GM19239 (cell line): Measurements from ENCODE around the gene TSPYL4.

ENCODE experiments used
- DNase-seq: peaks from one replicate; pipeline ENCODE4 v3.0.0; 2011; ENCODE audit warnings: low spot score; ENCODE audit not compliant: insufficient read length
- FAIRE-seq: peaks from 2 replicates; lab custom pipeline; 2011; peaks lifted over from hg19 to GRCh38; lab: Jason Lieb, UNC

Gene TSPYL4

GRCh38 chr6:116277124-116277523 is 23.2 kb upstream of the TSPYL4 start:
- FAIRE-seq (no peak), DNase-seq (no peak)

- DNase-seq = no peak
- FAIRE-seq = no peak
Observed at GRCh38 chr6:116271149-116271708, 17.4 kb upstream of the TSPYL4 start.

GRCh38 chr6:116268589-116269293 is 14.9 kb upstream of the TSPYL4 start:
- peak; percentile 19 for DNase-seq

GRCh38 chr6:116267836-116268588 is 14.1 kb upstream of the TSPYL4 start:
- no peak for FAIRE-seq
- DNase-seq = no peak

More at GRCh38 chr6:116268589-116269293, 14.9 kb upstream of the TSPYL4 start:
- FAIRE-seq = peak; percentile 55

GRCh38 chr6:116266803-116267202 is 12.9 kb upstream of the TSPYL4 start:
- FAIRE-seq (no peak), DNase-seq (no peak)

- FAIRE-seq (no peak), DNase-seq (no peak)
Observed at GRCh38 chr6:116265041-116265829, 11.4 kb upstream of the TSPYL4 start.

- FAIRE-seq (no peak), DNase-seq (no peak)
Observed at GRCh38 chr6:116263353-116263752, 9.5 kb upstream of the TSPYL4 start.

GRCh38 chr6:116258520-116258919 is 4.6 kb upstream of the TSPYL4 start:
- FAIRE-seq (no peak), DNase-seq (no peak)

- FAIRE-seq = no peak
Observed at GRCh38 chr6:116256694-116257093, 2.8 kb upstream of the TSPYL4 start.

GRCh38 chr6:116255246-116255800 is 1.4 kb upstream of the TSPYL4 start:
- FAIRE-seq (no peak), DNase-seq (no peak)

More at GRCh38 chr6:116256694-116257093, 2.8 kb upstream of the TSPYL4 start:
- no peak for DNase-seq

- FAIRE-seq (peak; percentile 11), DNase-seq (no peak)
Observed at GRCh38 chr6:116254297-116255056, 602 bp upstream of the TSPYL4 start.

GRCh38 chr6:116253188-116253504 is 729 bp downstream of the TSPYL4 start:
- FAIRE-seq (no peak), DNase-seq (no peak)

GRCh38 chr6:116251568-116252384 is 2.1 kb downstream of the TSPYL4 start:
- FAIRE-seq (no peak), DNase-seq (no peak)

GRCh38 chr6:116248577-116248976 is 5.3 kb downstream of the TSPYL4 start:
- DNase-seq (no peak), FAIRE-seq (no peak)

GRCh38 chr6:116247285-116247684 is 6.6 kb downstream of the TSPYL4 start:
- DNase-seq (no peak), FAIRE-seq (no peak)

GRCh38 chr6:116246089-116246488 is 7.8 kb downstream of the TSPYL4 start:
- DNase-seq = no peak
- FAIRE-seq = peak; percentile 51

- FAIRE-seq (no peak), DNase-seq (no peak)
Observed at GRCh38 chr6:116244284-116244683, 9.6 kb downstream of the TSPYL4 start.

- DNase-seq = no peak
- FAIRE-seq = no peak
Observed at GRCh38 chr6:116239856-116240255, 14.0 kb downstream of the TSPYL4 start.

- FAIRE-seq = no peak
Observed at GRCh38 chr6:116239256-116239655, 14.6 kb downstream of the TSPYL4 start.

More at GRCh38 chr6:116239256-116239655, 14.6 kb downstream of the TSPYL4 start:
- no peak for DNase-seq
